ENCODE measurements around the gene SH3RF3. TPM values are rescaled to one million over a fixed set of nuclear protein-coding genes. Genes with fewer than 3 reads are reported as not detected.

The SH3RF3 gene
- total RNA-seq, 2 donors from 2014 or later = 37.4 to 61.7 TPM

DNA sequence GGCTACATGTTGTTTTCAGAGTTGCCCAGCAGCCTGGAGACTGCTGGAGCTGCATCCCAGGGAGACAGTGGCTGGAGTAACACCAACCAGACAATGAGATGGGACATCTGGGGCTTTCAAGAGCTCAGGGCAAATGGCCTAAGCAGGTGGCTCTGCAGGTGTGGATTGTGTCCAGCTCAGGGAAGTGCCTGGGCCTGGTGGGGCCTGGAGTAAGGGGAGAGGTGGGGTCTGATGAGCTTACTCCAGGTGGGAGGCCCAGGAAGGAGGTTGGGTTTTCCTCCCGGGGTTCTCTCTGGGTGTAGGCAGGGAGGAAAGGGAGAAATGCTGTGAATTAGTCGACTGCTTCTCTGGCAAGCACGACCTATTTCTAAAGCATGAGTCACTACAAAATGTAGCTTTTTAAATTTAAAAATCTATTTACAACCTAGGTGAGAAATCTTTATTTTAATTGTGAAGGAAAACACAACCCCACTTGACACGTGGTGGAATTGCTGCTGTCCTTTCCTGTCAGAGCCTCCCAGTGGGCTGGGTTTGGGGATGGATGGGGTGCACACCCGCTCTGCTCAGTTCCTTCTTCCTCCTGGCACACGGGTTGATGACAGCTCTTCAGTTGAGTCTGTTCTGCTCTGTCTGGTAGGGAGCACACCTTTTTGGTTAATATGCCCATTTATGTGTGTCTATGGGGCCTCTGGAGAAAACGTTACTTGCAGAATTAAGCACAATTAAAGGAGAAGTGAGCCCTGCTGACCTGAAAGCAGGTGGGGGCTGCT, 81.6 kb downstream of the SH3RF3 start:
- DNase-seq (ENCODE audit: low spot score) (no peak), ATAC-seq (ENCODE audit: insufficient number of reproducible peaks, low FRiP score, low read depth) (no peak)
- no peak for TF ChIP-seq CTCF (IDR thresholded peaks at IDR 0.05)

GRCh38 chr2:109211315-109211714, 82.3 kb downstream of the SH3RF3 start:
- no peak for TF ChIP-seq CTCF (IDR thresholded peaks at IDR 0.05)
- Histone ChIP-seq H3K4me1 (ENCODE audit: control insufficient read depth in 1 of 2, low read depth in 2 of 2) (peaks cover 25 to 69% of the 10 kb centered on the region in 2 donors), H3K27ac (peak overlapping the region in 1 of 2 donors; percentile 14), H3K9me3 (no peaks in the 10 kb centered on the region), H3K36me3 (no peaks in the 10 kb centered on the region), H3K4me3 (no peak overlapping the region), H3K27me3 (replicated peaks; ENCODE audit: insufficient read depth) (no peaks in the 10 kb centered on the region)
- no peak for ATAC-seq (ENCODE audit: insufficient number of reproducible peaks, low FRiP score, low read depth)
- no peak for DNase-seq (ENCODE audit: low spot score)

More for the DNA sequence above, 81.6 kb downstream of the SH3RF3 start:
- Histone ChIP-seq H3K4me3 (no peak overlapping the region), H3K9me3 (no peaks in the 10 kb centered on the region), H3K27ac (peak overlapping the region; percentile 50 to 61), H3K4me1 (ENCODE audit: control insufficient read depth in 1 of 2, low read depth in 2 of 2) (peaks cover 25 to 68% of the 10 kb centered on the region in 2 donors), H3K36me3 (no peaks in the 10 kb centered on the region), H3K27me3 (replicated peaks; ENCODE audit: insufficient read depth) (no peaks in the 10 kb centered on the region)

GRCh38 chr2:109212836-109213563, 84.0 kb downstream of the SH3RF3 start:
- H3K4me1 ChIP-seq (ENCODE audit: control insufficient read depth in 1 of 2, low read depth in 2 of 2) = peaks cover 31 to 78% of the 10 kb centered on the region in 2 donors
- no peaks in the 10 kb centered on the region for H3K9me3 ChIP-seq
- DNase-seq (ENCODE audit: low spot score) (no peak), ATAC-seq (ENCODE audit: insufficient number of reproducible peaks, low FRiP score, low read depth) (no peak)
- TF ChIP-seq CTCF (IDR thresholded peaks at IDR 0.05) = no peak
- H3K27ac ChIP-seq = no peak overlapping the region
- H3K4me3 ChIP-seq = no peak overlapping the region
- no peaks in the 10 kb centered on the region for H3K36me3 ChIP-seq
- no peaks in the 10 kb centered on the region for H3K27me3 ChIP-seq (replicated peaks; ENCODE audit: insufficient read depth)

DNA sequence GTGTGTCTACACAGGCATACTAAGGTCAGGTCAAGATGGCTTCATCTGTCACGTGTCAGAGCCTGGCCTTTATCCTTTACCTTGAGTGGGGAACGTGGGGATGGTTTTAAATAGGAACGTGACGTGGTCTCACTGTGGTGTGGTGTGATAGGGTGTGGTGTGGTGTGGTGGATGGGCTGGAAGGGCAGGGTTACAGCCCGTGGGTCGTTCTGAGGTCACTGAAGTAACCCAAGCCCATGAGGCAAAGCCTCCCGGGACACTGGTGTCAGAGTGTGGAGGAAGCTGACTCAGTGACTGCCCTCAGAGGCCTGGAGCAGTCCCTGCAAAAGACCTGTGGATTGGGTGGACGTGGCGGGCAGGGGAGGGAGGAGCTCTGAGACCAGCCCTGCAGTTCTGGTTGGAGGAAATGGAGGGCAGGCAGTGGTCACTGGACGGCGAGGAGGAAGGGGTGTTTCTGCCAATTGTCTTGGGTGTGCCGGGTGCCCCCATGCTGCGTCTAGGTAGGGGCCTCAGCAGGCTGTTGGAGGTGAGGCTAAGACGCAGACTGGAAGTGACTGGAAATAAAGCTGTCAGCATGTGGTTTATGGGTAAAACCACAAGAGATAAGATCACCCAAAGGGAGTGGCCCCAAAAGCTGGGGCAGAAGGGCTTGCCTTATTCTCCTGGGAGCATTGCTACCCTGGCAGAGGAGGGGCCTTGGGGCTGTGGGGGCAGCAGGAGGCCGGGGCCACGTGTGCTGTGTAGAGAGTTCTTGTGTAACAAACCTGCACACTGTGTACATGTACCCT, 84.8 kb downstream of the SH3RF3 start:
- Histone ChIP-seq H3K36me3 (no peaks in the 10 kb centered on the region), H3K9me3 (no peaks in the 10 kb centered on the region), H3K4me1 (ENCODE audit: control insufficient read depth in 1 of 2, low read depth in 2 of 2) (peaks cover 38 to 82% of the 10 kb centered on the region in 2 donors), H3K27ac (no peak overlapping the region), H3K4me3 (no peak overlapping the region), H3K27me3 (replicated peaks; ENCODE audit: insufficient read depth) (no peaks in the 10 kb centered on the region)
- TF ChIP-seq CTCF (IDR thresholded peaks at IDR 0.05) = no peak
- ATAC-seq (ENCODE audit: insufficient number of reproducible peaks, low FRiP score, low read depth) (peak; percentile 29), DNase-seq (ENCODE audit: low spot score) (no peak)

All from thoracic aorta (tissue), 2 donors.